Breast epithelium (tissue), 3 donors: ENCODE results near the gene GNS.

Source experiments
- CTCF ChIP-seq, 3 donors: fragments of 450-650 bp; IDR thresholded peaks; one replicate each; pipeline ENCODE4 v1.5.1; 2016 to 2017; ENCODE audit warnings: antibody characterized with exemption in 3 of 3, mild to moderate bottlenecking in 3 of 3, moderate library complexity in 3 of 3
- POLR2A ChIP-seq: fragments of 450-650 bp; IDR thresholded peaks from one replicate; pipeline ENCODE4 v1.6.1; 2016; ENCODE audit warnings: antibody characterized with exemption, mild to moderate bottlenecking, moderate library complexity

GRCh38 chr12:64665514-64665913 is 93.7 kb downstream of the GNS start:
- TF ChIP-seq CTCF (IDR thresholded peaks at IDR 0.05) (no peak), POLR2A (no peak)
